ENCODE results near the gene SH3BP5.

DNA sequence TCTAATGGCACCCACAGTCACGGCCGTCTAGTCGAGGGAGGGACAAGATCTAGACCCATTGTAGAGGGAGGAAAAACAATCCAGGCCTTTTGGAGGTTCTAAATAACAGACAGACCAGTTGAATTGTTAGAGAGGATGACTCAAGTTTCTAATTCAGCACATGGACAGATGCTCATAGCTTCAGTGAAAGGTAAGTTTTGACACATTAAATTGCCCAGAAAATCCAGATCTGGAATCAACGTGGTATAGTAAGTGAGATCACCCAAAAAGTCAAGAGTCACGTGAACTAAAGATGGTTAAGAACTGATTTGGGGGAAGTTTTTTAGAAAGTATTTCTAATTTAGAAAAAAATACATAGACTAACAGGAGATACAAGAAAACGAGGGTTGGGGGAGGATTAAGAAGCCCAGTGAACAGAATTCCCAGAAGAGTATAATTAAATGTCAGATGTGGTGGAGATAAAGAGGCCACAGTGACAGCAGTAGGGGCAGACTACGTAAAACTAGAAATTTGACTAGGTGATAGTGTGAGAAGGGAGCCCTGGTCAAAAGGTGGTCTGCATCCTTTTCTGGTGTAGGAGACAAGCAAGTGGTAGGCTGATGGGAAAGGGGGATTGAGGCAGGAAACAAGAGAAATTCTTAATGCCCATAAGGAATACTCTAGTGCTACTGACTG is 79.2 kb downstream of the SH3BP5 start:
- TF ChIP-seq POLR2A (IDR thresholded peaks at IDR 0.05): no peak
- TF ChIP-seq, protein P1, sequence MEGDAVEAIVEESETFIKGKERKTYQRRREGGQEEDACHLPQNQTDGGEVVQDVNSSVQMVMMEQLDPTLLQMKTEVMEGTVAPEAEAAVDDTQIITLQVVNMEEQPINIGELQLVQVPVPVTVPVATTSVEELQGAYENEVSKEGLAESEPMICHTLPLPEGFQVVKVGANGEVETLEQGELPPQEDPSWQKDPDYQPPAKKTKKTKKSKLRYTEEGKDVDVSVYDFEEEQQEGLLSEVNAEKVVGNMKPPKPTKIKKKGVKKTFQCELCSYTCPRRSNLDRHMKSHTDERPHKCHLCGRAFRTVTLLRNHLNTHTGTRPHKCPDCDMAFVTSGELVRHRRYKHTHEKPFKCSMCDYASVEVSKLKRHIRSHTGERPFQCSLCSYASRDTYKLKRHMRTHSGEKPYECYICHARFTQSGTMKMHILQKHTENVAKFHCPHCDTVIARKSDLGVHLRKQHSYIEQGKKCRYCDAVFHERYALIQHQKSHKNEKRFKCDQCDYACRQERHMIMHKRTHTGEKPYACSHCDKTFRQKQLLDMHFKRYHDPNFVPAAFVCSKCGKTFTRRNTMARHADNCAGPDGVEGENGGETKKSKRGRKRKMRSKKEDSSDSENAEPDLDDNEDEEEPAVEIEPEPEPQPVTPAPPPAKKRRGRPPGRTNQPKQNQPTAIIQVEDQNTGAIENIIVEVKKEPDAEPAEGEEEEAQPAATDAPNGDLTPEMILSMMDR (IDR thresholded peaks at IDR 0.05): no peak

All from Peyer's patch (tissue), 4 donors.